HepG2 (cell line): ENCODE data around the gene RHOC. TPM values are rescaled to one million over a fixed set of nuclear protein-coding genes. Genes with fewer than 3 reads are reported as not detected.
A peak's percentile ranks its signal among the peaks of the same experiment; 100 is the strongest.

Experiments used
- ARHGAP35 ChIP-seq: sonication (generic); formaldehyde crosslinking; IDR thresholded peaks from 2 replicates; pipeline ENCODE4 v1.9.0; 2022; ENCODE audit warnings: mild to moderate bottlenecking, inconsistent platforms, moderate library complexity, missing genetic modification reagents, borderline replicate concordance
- CCDC6 ChIP-seq: sonication (generic); formaldehyde crosslinking; IDR thresholded peaks from 2 replicates; pipeline ENCODE4 v1.8.1; 2022; ENCODE audit warnings: mild to moderate bottlenecking, missing genetic modification reagents, moderate library complexity
- ELF3 ChIP-seq: IDR thresholded peaks from 2 replicates; pipeline ENCODE4 v1.6.1; 2016; ENCODE audit warnings: missing genetic modification reagents, missing compliant biosample characterization
- HDAC2 ChIP-seq: sonication (generic); formaldehyde crosslinking; IDR thresholded peaks from 2 replicates; pipeline ENCODE4 v1.4.0; 2020; ENCODE audit warnings: missing genetic modification reagents
- HIVEP1 ChIP-seq: sonication (generic); formaldehyde crosslinking; IDR thresholded peaks from 2 replicates; pipeline ENCODE4 v1.4.0; 2020; ENCODE audit warnings: mild to moderate bottlenecking, missing genetic modification reagents
- KAT8 ChIP-seq: IDR thresholded peaks from 2 replicates; pipeline ENCODE4 v1.6.1; 2016; ENCODE audit warnings: missing genetic modification reagents, missing compliant biosample characterization
- MXI1 ChIP-seq: IDR thresholded peaks from 3 replicates; pipeline ENCODE4 v1.6.1; 2012; ENCODE audit warnings: low read depth, low read length, inconsistent platforms, borderline replicate concordance
- NFKBIZ ChIP-seq: IDR thresholded peaks from 2 replicates; pipeline ENCODE4 v1.6.1; 2018; ENCODE audit warnings: missing genetic modification reagents, missing compliant biosample characterization
- PAX8 ChIP-seq: sonication (generic); formaldehyde crosslinking; IDR thresholded peaks from 2 replicates; pipeline ENCODE4 v1.8.0; 2022; ENCODE audit warnings: mild to moderate bottlenecking, missing genetic modification reagents, borderline replicate concordance
- REPIN1 ChIP-seq: sonication (generic); formaldehyde crosslinking; IDR thresholded peaks from 2 replicates; pipeline ENCODE4 v1.8.0; 2022; ENCODE audit warnings: missing genetic modification reagents, low read depth, mild to moderate bottlenecking, borderline replicate concordance
- SIN3A ChIP-seq: IDR thresholded peaks from 2 replicates; pipeline ENCODE4 v1.6.1; 2011; ENCODE audit warnings: low read depth, mild to moderate bottlenecking, control low read depth, low read length, borderline replicate concordance
- SPEN ChIP-seq: sonication (generic); formaldehyde crosslinking; IDR thresholded peaks from 2 replicates; pipeline ENCODE4 v1.5.1; 2020; ENCODE audit warnings: low read depth, mild to moderate bottlenecking, missing genetic modification reagents
- SRF ChIP-seq: IDR thresholded peaks from 2 replicates; pipeline ENCODE4 v1.6.1; 2011; ENCODE audit warnings: mild to moderate bottlenecking, low read depth, low read length, moderate library complexity
- SSRP1 ChIP-seq: IDR thresholded peaks from 2 replicates; pipeline ENCODE4 v1.6.1; 2016; ENCODE audit warnings: control low read depth
- ZNF207 ChIP-seq: fragments of 450-650 bp; IDR thresholded peaks from 2 replicates; pipeline ENCODE4 v1.6.1; 2016; ENCODE audit warnings: antibody characterized with exemption, borderline replicate concordance
- ZNF235 ChIP-seq: sonication (generic); formaldehyde crosslinking; IDR thresholded peaks from 2 replicates; pipeline ENCODE4 v1.8.1; 2023; ENCODE audit warnings: mild to moderate bottlenecking, missing genetic modification reagents, borderline replicate concordance
- ZNF556 ChIP-seq: sonication (generic); formaldehyde crosslinking; IDR thresholded peaks from 2 replicates; pipeline ENCODE4 v1.4.0; 2020; ENCODE audit warnings: mild to moderate bottlenecking, missing genetic modification reagents, borderline replicate concordance
- ZNF670 ChIP-seq: sonication (generic); formaldehyde crosslinking; IDR thresholded peaks from 2 replicates; pipeline ENCODE4 v1.8.0; 2022; ENCODE audit warnings: mild to moderate bottlenecking, missing genetic modification reagents, borderline replicate concordance
- ZNF747 ChIP-seq: sonication (generic); formaldehyde crosslinking; IDR thresholded peaks from 2 replicates; pipeline ENCODE4 v1.8.1; 2023; ENCODE audit warnings: missing genetic modification reagents, mild to moderate bottlenecking, borderline replicate concordance
- ZNF83 ChIP-seq: sonication (generic); formaldehyde crosslinking; IDR thresholded peaks from 2 replicates; pipeline ENCODE4 v1.4.0; 2020; ENCODE audit warnings: missing genetic modification reagents, mild to moderate bottlenecking, borderline replicate concordance
- ZSCAN12 ChIP-seq: sonication (generic); formaldehyde crosslinking; IDR thresholded peaks from 2 replicates; pipeline ENCODE4 v1.9.0; 2021; ENCODE audit warnings: mild to moderate bottlenecking, missing genetic modification reagents
- polyA plus RNA-seq, 8 experiments: library from polyadenylated mRNA; depleted of rRNA in 3 of 8; stranded (reverse) in 7 of 8; unstranded in 1 of 8; fragments of >200 nt; fragmentation: Illumina TruSeq in 4 of 8; extraction: Trizol in 4 of 8; gene quantifications; 2 replicates each; pipeline versions ENCODE4 v1.2.1 to v1.2.3, GENCODE V29; 2011 to 2016; ENCODE audit warnings: low read depth in 4 of 8, missing spikeins in 1 of 8, mixed read lengths in 1 of 8; ENCODE audit not compliant: insufficient read depth in 1 of 8
- total RNA-seq, 5 experiments: library from RNA; depleted of rRNA; stranded (reverse); fragments of >200 nt; fragmentation: Illumina TruSeq; extraction: Trizol; gene quantifications; 2 replicates each; pipeline ENCODE4 v1.2.3, GENCODE V29; 2016; ENCODE audit warnings: low read depth in 1 of 5
- TF ChIP-seq, protein P1 (sequence below): IDR thresholded peaks from 2 replicates; pipeline ENCODE4 v1.6.1; 2016; ENCODE audit warnings: missing compliant biosample characterization, missing genetic modification reagents, borderline replicate concordance
- TF ChIP-seq, protein P2 (sequence below): sonication (generic); formaldehyde crosslinking; IDR thresholded peaks from 2 replicates; pipeline ENCODE4 v1.8.0; 2022; ENCODE audit warnings: mild to moderate bottlenecking, missing genetic modification reagents
- TF ChIP-seq, protein P3 (sequence below): sonication (generic); formaldehyde crosslinking; IDR thresholded peaks from 2 replicates; pipeline ENCODE4 v1.9.0; 2022; ENCODE audit warnings: missing genetic modification reagents, mild to moderate bottlenecking, borderline replicate concordance

RHOC gene
- total and polyA plus RNA-seq, 2 of the 13 experiments (the other 11 are each of a cell fraction or from before 2014, with no cell fraction given) = 64.3 to 182 TPM

DNA sequence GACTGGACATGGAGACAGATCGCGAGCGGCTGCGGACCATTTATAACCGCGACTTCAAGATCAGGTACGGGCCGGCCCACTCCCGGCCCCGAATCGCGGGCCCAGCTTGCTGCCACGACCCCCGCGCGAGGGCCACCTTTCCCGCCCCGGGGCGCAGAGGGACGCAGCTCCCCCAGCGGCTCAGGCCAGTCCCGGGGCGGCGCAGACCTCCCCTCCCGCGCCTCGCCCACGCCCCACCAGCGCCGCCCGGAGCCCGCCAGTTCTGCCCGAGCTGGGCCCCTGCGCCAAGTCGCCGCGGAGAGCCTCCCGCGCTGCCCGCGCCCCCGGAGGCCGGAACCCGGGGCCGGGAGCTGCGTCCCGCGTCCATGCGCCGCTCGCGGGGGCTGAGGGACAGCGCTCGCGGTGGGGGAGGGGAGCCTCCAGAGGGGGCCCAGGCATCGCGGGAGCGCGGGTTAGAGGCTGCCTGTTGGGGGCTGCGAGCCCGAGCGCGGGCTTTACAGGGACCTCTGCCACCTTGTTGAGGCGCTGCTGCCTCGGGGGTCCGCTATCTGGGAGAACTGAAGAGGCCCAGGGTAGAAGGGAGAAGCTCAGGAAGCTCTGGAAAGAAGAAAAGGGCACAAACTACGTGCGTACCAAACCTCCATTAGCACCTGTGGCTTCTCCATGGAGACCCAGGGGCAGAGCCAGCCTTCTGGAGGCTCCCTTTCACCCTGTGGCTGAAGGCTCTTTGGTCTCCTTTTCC, 31.8 kb downstream of the RHOC start (continued):
- TF ChIP-seq ELF3 (CRISPR knock-in tag) (no peak), ZSCAN12 (CRISPR knock-in tag) (0 out of 2 replicates have a peak, but pooled peaks have one; percentile 16), PAX8 (CRISPR knock-in tag) (no peak), ARHGAP35 (peak; percentile 7; the same call in 1 of the 2 replicates), REPIN1 (CRISPR knock-in tag) (no peak), ZNF207 (no peak), HDAC2 (CRISPR knock-in tag) (no peak), SSRP1 (CRISPR knock-in tag) (no peak), KAT8 (CRISPR knock-in tag) (0 out of 2 replicates have a peak, but pooled peaks have one; percentile 7), ZNF83 (no peak), ZNF235 (CRISPR knock-in tag) (no peak), SIN3A (no peak; the same call in 1 of the 2 replicates), SPEN (CRISPR knock-in tag) (0 out of 2 replicates have a peak, but pooled peaks have one; percentile 42), ZNF747 (CRISPR knock-in tag) (no peak), HIVEP1 (CRISPR knock-in tag) (no peak), SRF (no peak), NFKBIZ (CRISPR knock-in tag) (no peak), ZNF670 (CRISPR knock-in tag) (no peak), MXI1 (peak; percentile 29; the same call in 1 of the 3 replicates), ZNF556 (CRISPR knock-in tag) (no peak), CCDC6 (no peak)
- TF ChIP-seq, protein P1, sequence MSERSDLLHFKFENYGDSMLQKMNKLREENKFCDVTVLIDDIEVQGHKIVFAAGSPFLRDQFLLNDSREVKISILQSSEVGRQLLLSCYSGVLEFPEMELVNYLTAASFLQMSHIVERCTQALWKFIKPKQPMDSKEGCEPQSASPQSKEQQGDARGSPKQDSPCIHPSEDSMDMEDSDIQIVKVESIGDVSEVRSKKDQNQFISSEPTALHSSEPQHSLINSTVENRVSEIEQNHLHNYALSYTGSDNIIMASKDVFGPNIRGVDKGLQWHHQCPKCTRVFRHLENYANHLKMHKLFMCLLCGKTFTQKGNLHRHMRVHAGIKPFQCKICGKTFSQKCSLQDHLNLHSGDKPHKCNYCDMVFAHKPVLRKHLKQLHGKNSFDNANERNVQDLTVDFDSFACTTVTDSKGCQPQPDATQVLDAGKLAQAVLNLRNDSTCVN = no peak
- TF ChIP-seq, protein P2, sequence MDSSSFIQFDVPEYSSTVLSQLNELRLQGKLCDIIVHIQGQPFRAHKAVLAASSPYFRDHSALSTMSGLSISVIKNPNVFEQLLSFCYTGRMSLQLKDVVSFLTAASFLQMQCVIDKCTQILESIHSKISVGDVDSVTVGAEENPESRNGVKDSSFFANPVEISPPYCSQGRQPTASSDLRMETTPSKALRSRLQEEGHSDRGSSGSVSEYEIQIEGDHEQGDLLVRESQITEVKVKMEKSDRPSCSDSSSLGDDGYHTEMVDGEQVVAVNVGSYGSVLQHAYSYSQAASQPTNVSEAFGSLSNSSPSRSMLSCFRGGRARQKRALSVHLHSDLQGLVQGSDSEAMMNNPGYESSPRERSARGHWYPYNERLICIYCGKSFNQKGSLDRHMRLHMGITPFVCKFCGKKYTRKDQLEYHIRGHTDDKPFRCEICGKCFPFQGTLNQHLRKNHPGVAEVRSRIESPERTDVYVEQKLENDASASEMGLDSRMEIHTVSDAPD (CRISPR knock-in tag) = no peak
- TF ChIP-seq, protein P3, sequence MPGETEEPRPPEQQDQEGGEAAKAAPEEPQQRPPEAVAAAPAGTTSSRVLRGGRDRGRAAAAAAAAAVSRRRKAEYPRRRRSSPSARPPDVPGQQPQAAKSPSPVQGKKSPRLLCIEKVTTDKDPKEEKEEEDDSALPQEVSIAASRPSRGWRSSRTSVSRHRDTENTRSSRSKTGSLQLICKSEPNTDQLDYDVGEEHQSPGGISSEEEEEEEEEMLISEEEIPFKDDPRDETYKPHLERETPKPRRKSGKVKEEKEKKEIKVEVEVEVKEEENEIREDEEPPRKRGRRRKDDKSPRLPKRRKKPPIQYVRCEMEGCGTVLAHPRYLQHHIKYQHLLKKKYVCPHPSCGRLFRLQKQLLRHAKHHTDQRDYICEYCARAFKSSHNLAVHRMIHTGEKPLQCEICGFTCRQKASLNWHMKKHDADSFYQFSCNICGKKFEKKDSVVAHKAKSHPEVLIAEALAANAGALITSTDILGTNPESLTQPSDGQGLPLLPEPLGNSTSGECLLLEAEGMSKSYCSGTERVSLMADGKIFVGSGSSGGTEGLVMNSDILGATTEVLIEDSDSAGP (CRISPR knock-in tag) = no peak
